ENCODE data around the gene HSD3B2. TPM values are rescaled to one million over a fixed set of nuclear protein-coding genes. Genes with fewer than 3 reads are reported as not detected.

HSD3B2 gene
- total RNA-seq, 2 donors from 2014 or later: 2.2 to 27.2 TPM

- Histone ChIP-seq H3K4me1 (no peaks in the 10 kb centered on the region), H3K9me3 (no peaks in the 10 kb centered on the region), H3K4me3 (no peak overlapping the region), H3K36me3 (no peaks in the 10 kb centered on the region), H3K27ac (no peak overlapping the region), H3K9ac (ENCODE audit: low read depth in 2 of 2, low read length in 2 of 2) (no peak overlapping the region), H3K27me3 (no peaks in the 10 kb centered on the region)
- intact Hi-C loops (cut with DNase I): no loop called here
- no peak for DNase-seq
- TF ChIP-seq CTCF (IDR thresholded peaks at IDR 0.05): no peak
Observed at GRCh38 chr1:119449971-119450370, 35.0 kb downstream of the HSD3B2 start.

- no peaks in the 10 kb centered on the region for H3K36me3 ChIP-seq
- H3K9ac ChIP-seq (ENCODE audit: low read depth in 2 of 2, low read length in 2 of 2): no peak overlapping the region
- H3K4me3 ChIP-seq: no peak overlapping the region
- H3K4me1 ChIP-seq: no peaks in the 10 kb centered on the region
- DNase-seq: no peak
- no peak for TF ChIP-seq CTCF (IDR thresholded peaks at IDR 0.05)
- no peaks in the 10 kb centered on the region for H3K9me3 ChIP-seq
- intact Hi-C loops (cut with DNase I): no loop called here
- no peaks in the 10 kb centered on the region for H3K27me3 ChIP-seq
- H3K27ac ChIP-seq: no peak overlapping the region
Observed at GRCh38 chr1:119451158-119451557, 36.2 kb downstream of the HSD3B2 start.

- Histone ChIP-seq H3K27ac (no peak overlapping the region), H3K27me3 (no peaks in the 10 kb centered on the region), H3K4me1 (no peaks in the 10 kb centered on the region), H3K36me3 (no peaks in the 10 kb centered on the region), H3K9me3 (no peaks in the 10 kb centered on the region), H3K4me3 (no peak overlapping the region), H3K9ac (ENCODE audit: low read depth in 2 of 2, low read length in 2 of 2) (no peak overlapping the region)
- no peak for DNase-seq
- intact Hi-C loops (cut with DNase I): no loop called here
- TF ChIP-seq CTCF (IDR thresholded peaks at IDR 0.05): no peak
Observed at GRCh38 chr1:119452091-119452490, 37.1 kb downstream of the HSD3B2 start.

GRCh38 chr1:119453021-119453420 is 38.1 kb downstream of the HSD3B2 start:
- Histone ChIP-seq H3K27ac (no peak overlapping the region), H3K9ac (ENCODE audit: low read depth in 2 of 2, low read length in 2 of 2) (no peak overlapping the region), H3K27me3 (no peaks in the 10 kb centered on the region), H3K4me1 (no peaks in the 10 kb centered on the region), H3K4me3 (no peak overlapping the region), H3K36me3 (no peaks in the 10 kb centered on the region), H3K9me3 (no peaks in the 10 kb centered on the region)
- intact Hi-C loops (cut with DNase I): no loop called here
- TF ChIP-seq CTCF (IDR thresholded peaks at IDR 0.05): no peak
- no peak for DNase-seq

GRCh38 chr1:119462964-119463363 is 48.0 kb downstream of the HSD3B2 start:
- no peaks in the 10 kb centered on the region for H3K36me3 ChIP-seq
- TF ChIP-seq CTCF (IDR thresholded peaks at IDR 0.05): no peak
- intact Hi-C loops (cut with DNase I): no loop called here
- H3K4me1 ChIP-seq: no peaks in the 10 kb centered on the region
- no peak for DNase-seq
- no peak overlapping the region for H3K9ac ChIP-seq (ENCODE audit: low read depth in 2 of 2, low read length in 2 of 2)
- H3K27ac ChIP-seq: no peak overlapping the region
- H3K9me3 ChIP-seq: no peaks in the 10 kb centered on the region
- H3K27me3 ChIP-seq: no peaks in the 10 kb centered on the region
- no peak overlapping the region for H3K4me3 ChIP-seq

GRCh38 chr1:119463569-119463968 is 48.6 kb downstream of the HSD3B2 start:
- Histone ChIP-seq H3K9ac (ENCODE audit: low read depth in 2 of 2, low read length in 2 of 2) (no peak overlapping the region), H3K36me3 (no peaks in the 10 kb centered on the region), H3K4me1 (no peaks in the 10 kb centered on the region), H3K4me3 (no peak overlapping the region), H3K27me3 (no peaks in the 10 kb centered on the region), H3K9me3 (no peaks in the 10 kb centered on the region), H3K27ac (no peak overlapping the region)
- DNase-seq: no peak
- intact Hi-C loops (cut with DNase I): no loop called here
- no peak for TF ChIP-seq CTCF (IDR thresholded peaks at IDR 0.05)
